Measurements from ENCODE around the gene FAM78A. TPM values are rescaled to one million over a fixed set of nuclear protein-coding genes. Genes with fewer than 3 reads are reported as not detected.

FAM78A gene
- total and polyA plus RNA-seq, 2 of the 8 experiments (the other 6 are each of a cell fraction or from before 2014, with no cell fraction given) = 3.1 TPM

DNA sequence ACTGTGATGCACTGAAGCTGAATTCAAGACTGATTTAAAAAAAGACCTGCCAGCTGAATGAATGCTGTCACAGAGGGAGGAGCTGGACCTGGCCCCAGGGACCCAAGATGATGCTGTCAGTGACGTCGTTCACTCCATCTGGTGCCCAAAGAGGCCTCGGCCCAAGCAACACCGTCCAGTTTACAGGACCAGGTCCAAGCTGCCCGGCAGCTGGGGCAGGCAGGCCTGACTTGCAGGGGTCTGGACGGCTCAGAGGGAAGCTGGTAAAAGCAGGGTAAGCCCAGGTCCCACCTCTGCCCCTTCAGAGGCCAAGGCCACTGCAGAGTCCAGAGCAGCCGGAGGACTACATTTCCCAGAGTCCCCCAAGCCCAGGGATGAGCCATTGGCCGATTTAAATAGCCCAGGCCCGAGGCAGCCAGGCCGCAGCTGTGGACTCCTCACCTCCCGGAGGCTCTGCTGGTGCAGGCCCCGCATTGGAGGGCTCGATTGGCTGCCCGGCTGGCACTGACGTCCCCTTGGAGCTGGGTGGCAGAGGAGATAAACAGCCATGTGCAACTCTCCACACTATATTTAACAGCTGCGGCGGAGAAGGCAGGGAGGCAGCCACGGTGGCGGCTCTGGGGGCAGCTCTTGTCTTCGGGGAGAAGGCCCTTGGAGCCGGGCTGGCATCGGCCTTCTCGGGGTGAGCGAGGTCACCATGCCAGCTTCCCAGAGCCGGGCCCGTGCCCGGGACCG, 13.2 kb upstream of the FAM78A start, which contains the start of gene PLPP7:
Gene PLPP7, plus strand, starts transcription at position 423 of the 735 bp plus-strand sequence. Its CDS starts 275 bp downstream, at position 698.
- no peak for FAIRE-seq
- peak within 1 kb of the TSS; percentile 48 for H4K91ac ChIP-seq (replicated peaks; ENCODE audit: insufficient read length, low read length)
- H3K9ac ChIP-seq (replicated peaks in 1 of 4; ENCODE audit: extremely low read depth in 1 of 4, low read depth in 3 of 4, low read length in 3 of 4) = no peak within 1 kb of the TSS
- H3K9me3 ChIP-seq (ENCODE audit: insufficient read depth in 2 of 2, low read depth in 1 of 2, low read length in 1 of 2) = no peaks in the 10 kb centered on the region
- no peaks in the 10 kb centered on the region for H3K79me1 ChIP-seq (ENCODE audit: low read depth, low read length)
- POLR2A ChIA-PET (ENCODE audit: partially characterized antibody) = interaction anchor here (0.7 to 2.9 kb wide), 7 partner anchors 11 to 194 kb away, joined by 3 to 8 read pairs (median 3); partner anchors contain the start of genes AIF1L and FAM78A
- no peak within 1 kb of the TSS for H3K56ac ChIP-seq (replicated peaks; ENCODE audit: insufficient read length, low read depth, low read length)
- H3K14ac ChIP-seq (ENCODE audit: insufficient read length) = no peak within 1 kb of the TSS
- peaks cover 0 to 14% (median 8%) of the 10 kb centered on the region in 4 experiments; a peak in 6 of 7 replicates for H3K4me1 ChIP-seq (replicated peaks in 1 of 4; ENCODE audit: control insufficient read depth in 3 of 4, insufficient read depth in 4 of 4, low read length in 3 of 4)
- peak within 1 kb of the TSS; percentile 74; the same call in 1 of the 2 replicates for H2AFZ ChIP-seq (ENCODE audit: low read length)
- no peak within 1 kb of the TSS for H3K4ac ChIP-seq (replicated peaks; ENCODE audit: insufficient read length, low read depth, low read length)
- no peaks in the 10 kb centered on the region for H3K36me3 ChIP-seq (ENCODE audit: control insufficient read depth in 2 of 4, insufficient read depth in 4 of 4, low read length in 3 of 4)
- H2BK5ac ChIP-seq (ENCODE audit: low read depth, low read length) = peak within 1 kb of the TSS; percentile 66; the same call in 1 of the 2 replicates
- no peaks in the 10 kb centered on the region for H3K27me3 ChIP-seq (replicated peaks in 1 of 4; ENCODE audit: control insufficient read depth in 3 of 4, extremely low read depth in 1 of 4, insufficient read depth in 3 of 4, low read length in 3 of 4)
- CTCF ChIA-PET (ENCODE audit: partially characterized antibody) = interaction anchor here (0.6 to 3.8 kb wide), 12 partner anchors 9 to 111 kb away, joined by 3 to 24 read pairs (median 5); no protein-coding TSS in a partner anchor
- H4K20me1 ChIP-seq (replicated peaks in 1 of 2; ENCODE audit: control insufficient read depth in 1 of 2, insufficient read depth in 2 of 2, low read length in 2 of 2) = no peaks in the 10 kb centered on the region
- H2AK5ac ChIP-seq (ENCODE audit: low read depth, low read length) = no peak within 1 kb of the TSS; the same call in 1 of the 2 replicates
- no peak within 1 kb of the TSS for H2BK120ac ChIP-seq (replicated peaks; ENCODE audit: low read depth, low read length)
- H3K4me3 ChIP-seq (ENCODE audit: extremely low read depth in 1 of 4, insufficient read depth in 2 of 4, low read depth in 3 of 4, low read length in 4 of 4) = peak within 1 kb of the TSS in 1 of 4 experiments; percentile 16; a peak in 1 of 8 replicates
- H3K79me2 ChIP-seq (ENCODE audit: control insufficient read depth in 1 of 2, insufficient read depth in 2 of 2, low read length in 2 of 2) = no peaks in the 10 kb centered on the region
- H2BK15ac ChIP-seq (ENCODE audit: low read length) = 0 out of 2 replicates have a peak within 1 kb of the TSS, but pooled peaks have one; percentile 29
- no peaks in the 10 kb centered on the region for H3K23me2 ChIP-seq (ENCODE audit: low read depth, low read length)
- 70% methylated on average over 26 of the region's 28 CpGs; no CpG with 5 or more reads in 1 of the 2 experiments for WGBS, 2 experiments (ENCODE audit: extremely low coverage in 1 of 2, insufficient coverage in 1 of 2, insufficient read length in 1 of 2, insufficient replicate concordance in 2 of 2, low coverage in 1 of 2, low lambda C conversion rate in 2 of 2, missing lambda C conversion rate in 1 of 2)
- peak within 1 kb of the TSS; percentile 75 for H4K8ac ChIP-seq (ENCODE audit: extremely low read depth, insufficient read depth, low read length)
- peak within 1 kb of the TSS; percentile 14 to 42; a peak in 2 of 4 replicates for H3K4me2 ChIP-seq (ENCODE audit: insufficient read depth in 1 of 2, low read depth in 2 of 2, low read length in 2 of 2)
- H2BK20ac ChIP-seq (ENCODE audit: low read length) = no peak within 1 kb of the TSS
- no peak within 1 kb of the TSS for H3K27ac ChIP-seq (ENCODE audit: low read depth, low read length)
- peak in 1 of 2 experiments; percentile 77 for DNase-seq (ENCODE audit: low read depth in 1 of 2, low spot score in 2 of 2)
- 0 out of 2 replicates have a peak within 1 kb of the TSS, but pooled peaks have one; percentile 39 for H2BK12ac ChIP-seq (ENCODE audit: low read depth, low read length)
- no peak within 1 kb of the TSS for H3K23ac ChIP-seq (ENCODE audit: insufficient read length)
- peak within 1 kb of the TSS; percentile 48; the same call in 1 of the 2 replicates for H3K18ac ChIP-seq (ENCODE audit: extremely low read depth, low read length)
- peak within 1 kb of the TSS; percentile 0 for H4K5ac ChIP-seq (ENCODE audit: insufficient read length, low read depth, low read length)
- no peak for TF ChIP-seq TEAD4 (IDR thresholded peaks at IDR 0.05; ENCODE audit: low read depth, low read length)
- TF ChIP-seq EGR1 (IDR thresholded peaks at IDR 0.05; ENCODE audit: borderline replicate concordance, low read depth, low read length) = no peak
- no peak for TF ChIP-seq ASH2L (IDR thresholded peaks at IDR 0.05; ENCODE audit: low read length)
- TF ChIP-seq RFX5 (IDR thresholded peaks at IDR 0.05; ENCODE audit: borderline replicate concordance, low read depth, low read length) = no peak
- TF ChIP-seq YY1 (IDR thresholded peaks at IDR 0.05; ENCODE audit: low read depth, low read length) = 0 out of 2 replicates have a peak, but pooled peaks have one; percentile 43
- no peak for TF ChIP-seq JUN (IDR thresholded peaks at IDR 0.05; ENCODE audit: low read depth, low read length)
- no peak for TF ChIP-seq MAFK (IDR thresholded peaks at IDR 0.05; ENCODE audit: low read depth, low read length)
- TF ChIP-seq, protein P1, sequence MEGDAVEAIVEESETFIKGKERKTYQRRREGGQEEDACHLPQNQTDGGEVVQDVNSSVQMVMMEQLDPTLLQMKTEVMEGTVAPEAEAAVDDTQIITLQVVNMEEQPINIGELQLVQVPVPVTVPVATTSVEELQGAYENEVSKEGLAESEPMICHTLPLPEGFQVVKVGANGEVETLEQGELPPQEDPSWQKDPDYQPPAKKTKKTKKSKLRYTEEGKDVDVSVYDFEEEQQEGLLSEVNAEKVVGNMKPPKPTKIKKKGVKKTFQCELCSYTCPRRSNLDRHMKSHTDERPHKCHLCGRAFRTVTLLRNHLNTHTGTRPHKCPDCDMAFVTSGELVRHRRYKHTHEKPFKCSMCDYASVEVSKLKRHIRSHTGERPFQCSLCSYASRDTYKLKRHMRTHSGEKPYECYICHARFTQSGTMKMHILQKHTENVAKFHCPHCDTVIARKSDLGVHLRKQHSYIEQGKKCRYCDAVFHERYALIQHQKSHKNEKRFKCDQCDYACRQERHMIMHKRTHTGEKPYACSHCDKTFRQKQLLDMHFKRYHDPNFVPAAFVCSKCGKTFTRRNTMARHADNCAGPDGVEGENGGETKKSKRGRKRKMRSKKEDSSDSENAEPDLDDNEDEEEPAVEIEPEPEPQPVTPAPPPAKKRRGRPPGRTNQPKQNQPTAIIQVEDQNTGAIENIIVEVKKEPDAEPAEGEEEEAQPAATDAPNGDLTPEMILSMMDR (IDR thresholded peaks at IDR 0.05; ENCODE audit: control extremely low read depth in 1 of 3, insufficient read depth in 1 of 3, low read depth in 1 of 3, low read length in 3 of 3) = no peak

All from H1 (cell line).